ENCODE data around the gene VWF. TPM values are rescaled to one million over a fixed set of nuclear protein-coding genes. Genes with fewer than 3 reads are reported as not detected.

Gene VWF
- total and polyA plus RNA-seq, 2 donors (not counting 3 experiments of a cell fraction or from before 2014, with no cell fraction given): 1,041 to 2,328 TPM

DNA sequence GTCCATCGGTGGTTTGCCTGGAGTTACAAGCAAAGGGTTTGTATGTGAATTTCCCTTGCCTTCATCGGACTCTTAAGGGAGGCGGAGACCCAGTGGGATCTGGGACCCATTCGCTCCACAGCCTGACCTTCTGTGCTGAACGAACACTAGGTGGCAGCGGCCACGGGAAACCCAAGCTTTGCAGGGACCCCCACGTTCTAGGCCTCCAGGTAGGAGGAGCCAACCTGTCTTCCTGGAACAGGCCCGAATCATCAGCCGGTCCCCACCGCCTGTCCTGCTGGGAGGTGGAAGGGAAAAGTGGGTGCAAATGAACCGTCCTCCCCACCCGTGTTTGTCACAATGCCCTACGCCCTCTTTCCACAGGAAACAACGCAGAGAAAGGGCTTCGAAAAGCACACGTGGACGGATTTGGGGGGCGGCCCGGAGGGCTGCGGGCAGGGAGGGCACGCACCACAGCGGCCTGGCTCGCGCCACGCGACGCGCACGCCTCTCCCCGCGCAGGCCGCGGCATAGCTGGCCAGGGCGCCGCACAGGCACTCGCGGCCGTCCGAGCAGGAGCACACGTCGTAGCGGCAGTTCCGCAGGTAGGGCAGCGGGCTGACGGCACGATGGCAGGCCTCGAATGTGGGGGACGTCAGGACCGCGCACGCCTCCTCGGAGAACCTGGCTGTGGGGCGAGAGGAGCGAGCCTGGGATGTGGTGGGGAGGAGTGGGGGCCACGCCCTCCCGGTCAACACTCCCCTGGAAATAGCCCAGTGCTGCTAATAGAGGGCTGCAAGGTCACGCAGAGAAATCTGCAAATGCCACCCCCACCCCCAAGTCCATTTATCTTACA is 67.8 kb downstream of the VWF start:
- TF ChIP-seq MYC (IDR thresholded peaks at IDR 0.05; ENCODE audit: low read depth, low read length) (no peak), EZH2 (IDR thresholded peaks at IDR 0.05; ENCODE audit: borderline replicate concordance, low read depth, low read length, severe bottlenecking) (no peak), POLR2AphosphoS5 (IDR thresholded peaks at IDR 0.05; ENCODE audit: insufficient read depth, low read depth, low read length) (peak; percentile 27), GATA2 (IDR thresholded peaks at IDR 0.05; ENCODE audit: insufficient read depth, insufficient read length, low read depth, low read length) (no peak), FOS (IDR thresholded peaks at IDR 0.05; ENCODE audit: borderline replicate concordance, insufficient read depth, low read length) (no peak), JUN (IDR thresholded peaks at IDR 0.05; ENCODE audit: borderline replicate concordance, insufficient read depth, insufficient read length, low read depth) (no peak), POLR2A (IDR thresholded peaks at IDR 0.05; ENCODE audit: low read depth, low read length) (no peak)
- TF ChIP-seq, protein P1, sequence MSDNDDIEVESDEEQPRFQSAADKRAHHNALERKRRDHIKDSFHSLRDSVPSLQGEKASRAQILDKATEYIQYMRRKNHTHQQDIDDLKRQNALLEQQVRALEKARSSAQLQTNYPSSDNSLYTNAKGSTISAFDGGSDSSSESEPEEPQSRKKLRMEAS (IDR thresholded peaks at IDR 0.05; ENCODE audit: insufficient read depth, insufficient read length): no peak
- TF ChIP-seq, protein P2, sequence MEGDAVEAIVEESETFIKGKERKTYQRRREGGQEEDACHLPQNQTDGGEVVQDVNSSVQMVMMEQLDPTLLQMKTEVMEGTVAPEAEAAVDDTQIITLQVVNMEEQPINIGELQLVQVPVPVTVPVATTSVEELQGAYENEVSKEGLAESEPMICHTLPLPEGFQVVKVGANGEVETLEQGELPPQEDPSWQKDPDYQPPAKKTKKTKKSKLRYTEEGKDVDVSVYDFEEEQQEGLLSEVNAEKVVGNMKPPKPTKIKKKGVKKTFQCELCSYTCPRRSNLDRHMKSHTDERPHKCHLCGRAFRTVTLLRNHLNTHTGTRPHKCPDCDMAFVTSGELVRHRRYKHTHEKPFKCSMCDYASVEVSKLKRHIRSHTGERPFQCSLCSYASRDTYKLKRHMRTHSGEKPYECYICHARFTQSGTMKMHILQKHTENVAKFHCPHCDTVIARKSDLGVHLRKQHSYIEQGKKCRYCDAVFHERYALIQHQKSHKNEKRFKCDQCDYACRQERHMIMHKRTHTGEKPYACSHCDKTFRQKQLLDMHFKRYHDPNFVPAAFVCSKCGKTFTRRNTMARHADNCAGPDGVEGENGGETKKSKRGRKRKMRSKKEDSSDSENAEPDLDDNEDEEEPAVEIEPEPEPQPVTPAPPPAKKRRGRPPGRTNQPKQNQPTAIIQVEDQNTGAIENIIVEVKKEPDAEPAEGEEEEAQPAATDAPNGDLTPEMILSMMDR (IDR thresholded peaks at IDR 0.05; ENCODE audit: extremely low read depth in 1 of 2, insufficient read depth in 1 of 2, low read depth in 1 of 2, low read length in 2 of 2): peak; percentile 25 to 52
- DNase-seq (ENCODE audit: low read depth, low spot score) (no peak), FAIRE-seq (no peak)
- dilution Hi-C loops (cut with MboI; ENCODE audit: extremely low pct_ligation_motif_present, low sequenced_read_pairs) (no loop called here), intact Hi-C loops (cut with micrococcal nuclease) (no loop called here)
- Histone ChIP-seq H3K4me3 (replicated peaks in 1 of 3; ENCODE audit: insufficient read depth in 1 of 3, low read depth in 1 of 3, low read length in 3 of 3) (no peak overlapping the region), H3K9me3 (replicated peaks; ENCODE audit: control insufficient read depth, insufficient read depth, low read length) (no peaks in the 10 kb centered on the region), H3K4me2 (ENCODE audit: insufficient read depth, low read length) (no peak overlapping the region), H3K9me1 (replicated peaks; ENCODE audit: control insufficient read depth, extremely low read depth, insufficient read depth, low read length) (no peaks in the 10 kb centered on the region), H3K36me3 (ENCODE audit: control insufficient read depth in 2 of 2, extremely low read depth in 1 of 2, insufficient read depth in 2 of 2, low read length in 2 of 2) (peaks cover 50 to 81% of the 10 kb centered on the region in 2 experiments), H3K9ac (replicated peaks; ENCODE audit: extremely low read depth, insufficient read depth, low read length) (no peak overlapping the region), H3K27me3 (ENCODE audit: control insufficient read depth in 2 of 2, insufficient read depth in 2 of 2, low read length in 2 of 2) (no peaks in the 10 kb centered on the region), H4K20me1 (replicated peaks; ENCODE audit: control insufficient read depth, extremely low read depth, insufficient read depth, low read length) (no peaks in the 10 kb centered on the region), H3K4me1 (ENCODE audit: control insufficient read depth, extremely low read depth, insufficient read depth, low read length) (peaks cover 38% of the 10 kb centered on the region), H2AFZ (ENCODE audit: low read depth, low read length) (no peak overlapping the region), H3K27ac (ENCODE audit: insufficient read depth, low read depth, low read length) (no peak overlapping the region), H3K79me2 (ENCODE audit: control insufficient read depth, insufficient read depth, low read length) (peaks cover 2% of the 10 kb centered on the region)
- ChIA-PET POLR2A (no interaction called here), CTCF (interaction anchor here (1.3 to 2.4 kb wide), 2 partner anchors 139 to 228 kb away, joined by 5 to 11 read pairs; no protein-coding TSS in a partner anchor)
- no TSS peak for BruUV-seq (replicated peaks)

All from endothelial cell of umbilical vein (primary cell).